Keratinocyte (primary cell): ENCODE results near the gene VKORC1L1. TPM values are rescaled to one million over a fixed set of nuclear protein-coding genes. Genes with fewer than 3 reads are reported as not detected.

Experiments
- DNase-seq: peaks from one replicate; pipeline ENCODE4 v3.0.0-alpha.2; 2011; ENCODE audit warnings: low read depth, missing footprints, low spot score
- FAIRE-seq: peaks from 2 replicates; lab custom pipeline; 2011; peaks lifted over from hg19 to GRCh38; lab: Jason Lieb, UNC
- H2AFZ ChIP-seq: 2 replicates; pipeline ENCODE4 v1.6.0; 2012; ENCODE audit warnings: low read length, control low read depth, inconsistent platforms; ENCODE audit not compliant: control insufficient read depth
- H3K27ac ChIP-seq: 2 replicates; pipeline ENCODE4 v1.5.1; 2011; ENCODE audit warnings: low read length; ENCODE audit not compliant: control insufficient read depth, insufficient read depth
- H3K27me3 ChIP-seq: 3 replicates; pipeline ENCODE4 v1.6.0; 2011; ENCODE audit warnings: low read length; ENCODE audit not compliant: control insufficient read depth, insufficient read depth; ENCODE audit errors: extremely low read depth
- H3K36me3 ChIP-seq, 2 experiments: 2 replicates in 1 of 2; 3 replicates in 1 of 2; pipeline ENCODE4 v1.5.1; 2011; ENCODE audit warnings: low read length in 2 of 2, mild to moderate bottlenecking in 1 of 2; ENCODE audit not compliant: control insufficient read depth in 2 of 2, insufficient read depth in 2 of 2; ENCODE audit errors: extremely low read depth in 1 of 2
- H3K4me1 ChIP-seq: 3 replicates; pipeline ENCODE4 v1.5.1; 2011; ENCODE audit warnings: low read length; ENCODE audit not compliant: control insufficient read depth, insufficient read depth; ENCODE audit errors: extremely low read depth
- H3K4me2 ChIP-seq: 3 replicates; pipeline ENCODE4 v1.6.0; 2011; ENCODE audit warnings: low read depth, low read length; ENCODE audit not compliant: control insufficient read depth, insufficient read depth; ENCODE audit errors: extremely low read depth
- H3K4me3 ChIP-seq, 3 experiments: fragments of 200-600 bp in 1 of 3; sonication (generic) in 1 of 3; 2 replicates in 2 of 3; 3 replicates in 1 of 3; pipeline ENCODE4 v1.5.1; 2011 to 2016; ENCODE audit warnings: low read length in 3 of 3, mild to moderate bottlenecking in 3 of 3, control low read depth in 2 of 3, inconsistent platforms in 1 of 3, low read depth in 1 of 3, mixed read lengths in 1 of 3, mixed run types in 1 of 3, moderate library complexity in 1 of 3; ENCODE audit not compliant: control insufficient read depth in 2 of 3, insufficient read depth in 2 of 3; ENCODE audit errors: extremely low read depth in 1 of 3
- H3K79me2 ChIP-seq: 2 replicates; pipeline ENCODE4 v1.6.0; 2012; ENCODE audit warnings: low read length; ENCODE audit not compliant: control insufficient read depth, insufficient read depth
- H3K9ac ChIP-seq: 3 replicates; pipeline ENCODE4 v1.6.0; 2011; ENCODE audit warnings: low read length; ENCODE audit not compliant: control insufficient read depth, insufficient read depth; ENCODE audit errors: extremely low read depth
- H3K9me1 ChIP-seq: 3 replicates; pipeline ENCODE4 v1.6.0; 2011; ENCODE audit warnings: low read length; ENCODE audit not compliant: control insufficient read depth, insufficient read depth; ENCODE audit errors: extremely low read depth
- H3K9me3 ChIP-seq: 2 replicates; pipeline ENCODE4 v1.5.1; 2012; ENCODE audit warnings: low read depth, low read length; ENCODE audit not compliant: control insufficient read depth
- H4K20me1 ChIP-seq: 3 replicates; pipeline ENCODE4 v1.6.0; 2011; ENCODE audit warnings: low read length; ENCODE audit not compliant: control insufficient read depth, insufficient read depth; ENCODE audit errors: extremely low read depth
- EZH2 ChIP-seq: IDR thresholded peaks from one replicate; pipeline ENCODE4 v1.6.1; 2012; ENCODE audit warnings: inconsistent platforms, mild to moderate bottlenecking, low read length, moderate library complexity
- dilution Hi-C: fragments of 300-500 bp; cut with MboI; formaldehyde crosslinking; loops from one replicate; pipeline ENCODE4 v1.7.0; 2020; ENCODE audit warnings: low sequenced_read_pairs; ENCODE audit not compliant: extremely low pct_ligation_motif_present
- polyA plus RNA-seq, 5 experiments: library from polyadenylated mRNA; depleted of rRNA in 3 of 5; stranded (reverse) in 3 of 5; stranded (forward) in 1 of 5; unstranded in 1 of 5; fragments of >200 nt; gene quantifications; 1 replicate in 1 of 5; 2 replicates in 3 of 5; 3 replicates in 1 of 5; pipeline versions ENCODE4 v1.2.1 to v1.2.3, GENCODE V29; 2011 to 2012; ENCODE audit warnings: missing spikeins in 2 of 5, low read depth in 1 of 5, low replicate concordance in 1 of 5
- TF ChIP-seq, protein P1 (sequence below), 3 experiments: IDR thresholded peaks in 1 of 3; conservative IDR thresholded peaks in 1 of 3; optimal IDR thresholded peaks in 1 of 3; 2 replicates in 2 of 3; 3 replicates in 1 of 3; pipeline versions ENCODE3 to v1.5.1; 2011; ENCODE audit warnings: low read length in 3 of 3, mild to moderate bottlenecking in 3 of 3, moderate library complexity in 2 of 3, control low read depth in 1 of 3, inconsistent platforms in 1 of 3; ENCODE audit not compliant: insufficient read depth in 2 of 3; ENCODE audit errors: extremely low read depth in 1 of 3

VKORC1L1 gene
- polyA plus RNA-seq, 1 donor (not counting 4 experiments of a cell fraction or from before 2014, with no cell fraction given), result 19.4 TPM

DNA sequence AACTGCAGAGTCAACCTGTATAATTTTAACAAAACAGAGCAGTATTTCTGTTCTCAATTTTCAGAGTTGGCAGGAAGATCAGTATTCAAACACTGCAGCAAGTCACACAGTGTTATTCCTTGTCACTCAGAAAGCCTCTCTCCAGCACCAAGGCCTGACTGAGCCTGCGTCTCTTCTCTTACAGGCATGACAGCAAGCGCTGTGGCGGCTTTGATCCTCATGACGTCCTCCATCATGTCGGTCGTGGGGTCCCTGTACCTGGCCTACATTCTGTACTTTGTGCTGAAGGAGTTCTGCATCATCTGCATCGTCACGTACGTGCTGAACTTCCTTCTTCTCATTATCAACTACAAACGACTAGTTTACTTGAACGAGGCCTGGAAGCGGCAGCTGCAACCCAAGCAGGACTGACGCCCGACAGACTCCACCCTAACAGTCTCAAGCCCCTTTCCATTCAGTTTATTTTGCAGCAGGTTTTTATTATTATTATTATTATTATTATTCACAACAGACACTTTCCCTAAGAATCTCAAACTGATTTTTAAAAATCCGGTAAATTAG is 81.1 kb downstream of the VKORC1L1 start:
- no peak for DNase-seq
- FAIRE-seq, result no peak
- Histone ChIP-seq H3K79me2 (no peaks in the 10 kb centered on the region), H4K20me1 (no peaks in the 10 kb centered on the region), H3K9me1 (no peaks in the 10 kb centered on the region), H3K27ac (no peak overlapping the region), H3K4me1 (no peaks in the 10 kb centered on the region), H2AFZ (no peak overlapping the region), H3K4me3 (no peak overlapping the region), H3K9ac (no peak overlapping the region), H3K4me2 (no peak overlapping the region), H3K27me3 (no peaks in the 10 kb centered on the region), H3K9me3 (no peaks in the 10 kb centered on the region), H3K36me3 (peaks cover 2 to 13% of the 10 kb centered on the region in 2 experiments)
- dilution Hi-C loops, result no loop called here
- TF ChIP-seq EZH2, result no peak
- TF ChIP-seq, protein P1, sequence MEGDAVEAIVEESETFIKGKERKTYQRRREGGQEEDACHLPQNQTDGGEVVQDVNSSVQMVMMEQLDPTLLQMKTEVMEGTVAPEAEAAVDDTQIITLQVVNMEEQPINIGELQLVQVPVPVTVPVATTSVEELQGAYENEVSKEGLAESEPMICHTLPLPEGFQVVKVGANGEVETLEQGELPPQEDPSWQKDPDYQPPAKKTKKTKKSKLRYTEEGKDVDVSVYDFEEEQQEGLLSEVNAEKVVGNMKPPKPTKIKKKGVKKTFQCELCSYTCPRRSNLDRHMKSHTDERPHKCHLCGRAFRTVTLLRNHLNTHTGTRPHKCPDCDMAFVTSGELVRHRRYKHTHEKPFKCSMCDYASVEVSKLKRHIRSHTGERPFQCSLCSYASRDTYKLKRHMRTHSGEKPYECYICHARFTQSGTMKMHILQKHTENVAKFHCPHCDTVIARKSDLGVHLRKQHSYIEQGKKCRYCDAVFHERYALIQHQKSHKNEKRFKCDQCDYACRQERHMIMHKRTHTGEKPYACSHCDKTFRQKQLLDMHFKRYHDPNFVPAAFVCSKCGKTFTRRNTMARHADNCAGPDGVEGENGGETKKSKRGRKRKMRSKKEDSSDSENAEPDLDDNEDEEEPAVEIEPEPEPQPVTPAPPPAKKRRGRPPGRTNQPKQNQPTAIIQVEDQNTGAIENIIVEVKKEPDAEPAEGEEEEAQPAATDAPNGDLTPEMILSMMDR (optimal IDR thresholded peaks at IDR 0.05 in 1 of 3, IDR thresholded peaks at IDR 0.05 in 1 of 3, conservative IDR thresholded peaks at IDR 0.05 in 1 of 3; ENCODE audit: extremely low read depth in 1 of 3, insufficient read depth in 2 of 3, low read length in 3 of 3), result no peak

DNA sequence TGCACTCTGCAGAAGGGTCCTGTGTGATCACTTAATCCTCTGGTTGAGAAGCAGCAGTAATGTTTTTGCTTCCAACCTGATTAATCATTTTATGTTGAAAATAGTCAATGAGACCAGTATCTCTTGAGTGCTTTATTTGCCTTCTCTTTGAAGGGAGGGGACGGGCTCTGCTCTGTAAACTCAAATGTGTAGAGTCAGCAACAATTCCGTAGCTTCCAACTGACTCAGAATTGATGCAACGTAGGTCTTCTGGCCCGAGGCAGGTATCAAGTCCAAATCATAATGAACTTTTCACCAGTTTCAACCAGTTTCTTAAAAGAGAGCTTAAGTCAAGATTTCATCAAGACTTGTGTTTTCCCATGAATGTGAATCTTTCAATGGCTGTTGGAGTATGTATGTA is 82.8 kb downstream of the VKORC1L1 start:
- no peak overlapping the region for H3K4me3 ChIP-seq
- H3K27me3 ChIP-seq, result no peaks in the 10 kb centered on the region
- no peak for TF ChIP-seq EZH2
- TF ChIP-seq, protein P1 (optimal IDR thresholded peaks at IDR 0.05 in 1 of 3, IDR thresholded peaks at IDR 0.05 in 1 of 3, conservative IDR thresholded peaks at IDR 0.05 in 1 of 3; ENCODE audit: extremely low read depth in 1 of 3, insufficient read depth in 2 of 3, low read length in 3 of 3), result no peak
- dilution Hi-C loops, result no loop called here
- H4K20me1 ChIP-seq, result no peaks in the 10 kb centered on the region
- H2AFZ ChIP-seq, result no peak overlapping the region
- no peak for DNase-seq
- H3K9ac ChIP-seq, result no peak overlapping the region
- peaks cover 2 to 16% of the 10 kb centered on the region in 2 experiments for H3K36me3 ChIP-seq
- no peak overlapping the region for H3K4me2 ChIP-seq
- H3K27ac ChIP-seq, result no peak overlapping the region
- no peaks in the 10 kb centered on the region for H3K9me3 ChIP-seq
- no peak for FAIRE-seq
- H3K79me2 ChIP-seq, result no peaks in the 10 kb centered on the region
- no peaks in the 10 kb centered on the region for H3K4me1 ChIP-seq
- no peaks in the 10 kb centered on the region for H3K9me1 ChIP-seq
